ENCODE data around the gene LMO1.

Gene LMO1

GRCh38 chr11:8203414-8203715, 60.3 kb downstream of the LMO1 start:
- DNase-seq = no peak

DNA sequence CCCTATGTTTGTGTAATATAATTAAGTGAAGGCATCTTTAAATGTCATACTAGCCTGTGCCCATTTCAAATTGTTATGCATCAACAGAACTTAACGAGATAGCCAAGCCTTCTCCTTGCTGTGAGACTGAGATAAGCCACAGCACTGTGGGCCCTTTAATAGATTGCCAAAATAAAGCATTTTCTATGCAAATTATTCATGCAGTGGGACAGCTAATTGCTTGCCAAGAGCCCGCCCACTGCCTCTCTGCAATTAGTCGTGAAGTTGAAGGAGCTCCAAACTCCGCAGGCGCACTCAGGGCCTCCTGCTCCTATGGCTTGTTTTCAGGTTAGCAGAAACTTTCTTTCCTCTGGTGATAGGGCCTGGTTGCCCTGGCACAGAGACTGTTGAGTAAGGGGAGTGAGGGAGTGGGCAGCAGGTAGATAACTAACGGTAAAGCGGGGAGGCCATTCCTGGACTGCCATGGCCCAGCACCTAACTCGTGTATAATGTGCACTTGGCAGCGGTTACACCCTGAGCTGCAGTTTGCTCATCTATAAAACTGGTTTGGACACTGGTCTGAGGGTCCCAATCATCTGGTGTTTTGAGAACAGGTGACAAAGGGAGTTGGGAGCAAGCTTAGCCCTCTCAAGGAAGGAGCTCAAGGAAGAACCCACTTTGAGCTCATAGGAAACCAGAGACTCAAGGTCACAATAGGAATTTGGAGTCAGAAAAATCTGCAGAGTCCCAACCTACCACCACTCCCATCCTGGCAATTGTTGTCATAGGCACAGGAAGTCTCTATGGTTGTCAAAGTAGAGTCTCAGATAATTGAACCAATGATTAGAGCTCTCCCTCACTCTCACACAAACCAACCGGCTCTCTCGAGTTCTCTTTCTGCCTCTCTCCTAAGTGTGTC, 60.9 kb downstream of the LMO1 start:
- no peak for DNase-seq

DNA sequence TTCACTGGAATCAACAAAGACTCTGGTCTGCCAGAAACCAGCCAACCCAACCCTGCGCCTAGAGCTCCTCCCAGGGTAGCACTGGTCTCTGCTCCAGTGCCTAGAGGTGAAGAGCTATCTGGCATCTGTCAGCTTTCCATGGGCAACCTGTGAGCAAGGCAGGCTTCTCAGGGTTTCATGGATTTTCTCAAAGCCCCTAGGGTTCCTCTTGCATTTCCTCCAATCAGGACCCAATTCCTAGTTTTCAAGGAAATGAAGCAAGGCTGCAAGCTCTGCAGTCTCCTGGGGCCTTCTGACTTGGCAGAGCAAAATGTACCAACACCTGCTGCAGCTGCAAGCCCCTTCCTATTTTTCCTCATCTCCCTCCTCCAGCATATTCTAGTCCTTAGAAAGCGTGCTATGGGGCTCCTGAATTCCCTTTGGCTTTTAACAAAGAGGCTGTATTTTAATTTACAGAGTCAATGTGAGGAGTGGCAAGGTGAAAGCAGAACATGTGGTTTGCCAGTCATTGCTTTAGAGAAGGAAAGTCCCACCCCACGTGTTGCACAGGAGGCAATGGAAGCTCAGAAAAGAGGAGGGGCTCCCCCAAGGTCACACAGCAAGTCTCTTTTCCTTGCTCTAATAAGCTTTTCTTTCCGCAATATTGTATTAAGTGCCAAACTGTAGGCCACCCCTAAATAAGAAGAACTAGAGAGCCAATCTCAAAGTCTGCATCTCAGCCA, 61.9 kb downstream of the LMO1 start:
- no peak for DNase-seq

GRCh38 chr11:8199676-8200075, 64.0 kb downstream of the LMO1 start:
- DNase-seq = no peak

- no peak for DNase-seq
Observed at GRCh38 chr11:8196749-8197148, 66.9 kb downstream of the LMO1 start.

- DNase-seq = no peak
Observed at GRCh38 chr11:8194956-8195355, 68.7 kb downstream of the LMO1 start.

DNA sequence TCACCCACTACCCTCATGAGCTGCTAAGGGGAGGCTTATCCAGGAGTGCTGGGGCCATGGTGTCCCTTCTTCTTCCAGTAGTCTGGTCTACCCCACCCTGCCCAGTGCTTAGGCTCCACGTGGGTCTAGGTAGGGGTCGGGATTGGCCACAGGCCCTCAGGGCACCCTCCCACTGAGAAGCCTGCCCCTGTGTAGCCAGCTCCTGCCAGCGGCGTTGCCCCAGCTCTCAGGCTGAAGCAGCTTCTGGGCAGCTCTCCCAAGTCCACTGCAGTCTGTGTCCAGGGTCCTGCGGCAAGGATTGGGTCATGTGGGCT, 70.8 kb downstream of the LMO1 start:
- DNase-seq = no peak

GRCh38 chr11:8192016-8192895, 71.4 kb downstream of the LMO1 start:
- DNase-seq = peak; percentile 58

DNA sequence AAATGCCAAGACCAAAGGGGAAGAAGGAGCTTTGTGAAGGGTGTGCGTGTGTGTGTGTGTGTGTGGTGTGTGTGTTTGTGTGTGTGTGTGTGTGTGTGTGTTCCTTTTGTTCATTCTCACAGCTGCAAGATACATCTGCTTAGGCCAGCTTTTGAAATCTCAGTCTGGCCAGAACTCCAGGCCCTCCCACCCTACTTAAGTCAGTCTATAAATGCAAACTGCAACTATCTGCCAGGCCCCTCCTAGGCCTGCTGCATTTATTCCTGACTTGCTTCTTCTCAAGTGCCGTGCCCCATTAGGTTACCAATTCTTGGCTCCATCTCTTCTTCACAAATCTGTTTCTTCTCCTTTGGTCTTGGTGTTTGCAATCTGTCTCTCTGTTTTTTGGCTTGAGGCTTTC, 73.2 kb downstream of the LMO1 start:
- DNase-seq = no peak

DNA sequence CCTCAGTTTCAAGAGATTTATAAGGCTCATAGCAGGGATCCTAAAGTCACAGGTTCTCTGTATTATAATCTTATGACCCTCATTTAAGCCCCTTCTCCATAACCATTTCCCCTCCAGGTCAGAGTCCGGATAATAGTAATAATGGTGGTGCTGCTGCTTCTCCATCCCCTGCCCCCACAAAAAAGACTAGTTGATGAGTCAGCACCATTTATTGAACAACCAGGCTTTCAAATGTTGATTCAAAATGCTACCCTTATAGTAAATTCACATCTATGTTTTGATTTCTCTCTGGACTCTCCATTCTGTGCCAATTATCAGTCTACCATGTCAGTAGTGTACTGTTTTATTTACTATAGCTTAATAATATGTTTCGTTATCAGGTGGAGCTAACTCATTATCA, 77.2 kb downstream of the LMO1 start:
- no peak for DNase-seq

DNA sequence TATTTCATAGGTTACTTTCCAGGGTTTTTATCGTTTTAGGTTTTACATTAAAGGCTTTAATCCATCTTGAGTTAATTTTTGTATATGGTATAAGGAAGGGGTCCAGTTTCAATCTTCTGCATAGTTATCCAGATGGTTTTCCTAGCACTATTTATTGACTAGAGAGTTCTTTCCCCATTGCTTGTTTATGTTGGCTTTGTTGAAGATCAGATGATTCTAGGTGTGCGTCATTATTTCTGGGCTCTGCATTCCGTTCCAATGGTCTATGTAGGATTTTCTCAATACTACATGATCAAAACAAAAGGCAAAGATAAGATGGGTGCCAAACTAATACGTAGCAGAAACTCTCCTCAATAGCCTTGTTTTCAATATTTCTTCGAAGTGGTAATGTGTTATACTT, 80.6 kb downstream of the LMO1 start:
- no peak for DNase-seq

DNA sequence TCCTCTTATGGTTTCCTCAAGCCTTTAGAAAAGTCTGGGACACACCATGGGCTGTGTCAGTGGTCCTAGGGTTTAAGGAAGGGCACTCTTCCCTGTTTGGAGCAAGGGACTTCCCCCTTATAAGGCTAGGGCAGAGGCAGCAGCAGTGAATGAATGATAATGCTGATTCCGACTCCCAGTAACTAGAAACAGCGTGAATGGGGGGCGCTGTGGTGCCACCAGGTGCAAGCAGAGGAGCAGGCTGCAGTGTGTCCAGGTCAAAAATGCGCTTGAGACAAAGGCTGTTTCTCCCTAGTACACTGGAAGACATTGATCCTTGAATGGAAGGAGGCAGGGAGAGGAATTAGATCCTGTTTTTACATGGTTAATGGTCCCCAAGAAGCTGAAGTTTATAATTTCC, 83.2 kb downstream of the LMO1 start:
- DNase-seq = no peak

GRCh38 chr11:8178297-8178696, 85.4 kb downstream of the LMO1 start:
- DNase-seq = no peak

DNA sequence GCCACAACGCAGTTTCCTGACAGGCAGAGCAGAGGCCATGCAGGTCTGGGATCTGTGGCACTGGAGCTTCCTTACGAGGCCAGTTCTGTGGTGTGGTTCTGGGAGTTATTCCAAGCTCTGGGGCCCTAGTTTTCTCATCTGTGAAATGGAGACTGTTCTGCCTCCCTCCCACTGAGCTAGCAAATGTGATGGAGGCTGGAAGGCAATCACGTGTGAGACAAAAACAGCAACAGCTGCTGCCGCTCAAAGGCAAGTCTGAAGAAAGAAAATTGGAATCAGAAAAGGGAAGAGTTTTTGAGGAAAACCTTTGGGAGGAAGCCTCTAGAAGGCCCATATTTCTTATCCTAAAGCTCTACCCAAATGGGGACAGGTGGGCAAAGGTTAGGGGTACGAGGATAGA, 86.5 kb downstream of the LMO1 start:
- DNase-seq = no peak

Measured in fibroblast of skin of right biceps (primary cell).